ENCODE results near the gene CTNND2. TPM values are rescaled to one million over a fixed set of nuclear protein-coding genes. Genes with fewer than 3 reads are reported as not detected.

Gene CTNND2
- total and polyA plus RNA-seq, 4 donors = 36.5 to 183 (median 97.7) TPM

GRCh38 chr5:11449966-11450365 lies 454.3 kb downstream of the CTNND2 start:
- Histone ChIP-seq H3K4me1 (ENCODE audit: control insufficient read depth, insufficient read depth, low read length) (peaks cover 6% of the 10 kb centered on the region), H3K27me3 (ENCODE audit: control insufficient read depth, insufficient read depth, low read length) (no peaks in the 10 kb centered on the region), H3K9me3 (ENCODE audit: control insufficient read depth, insufficient read depth, low read length) (no peaks in the 10 kb centered on the region), H3K36me3 (ENCODE audit: control insufficient read depth, insufficient read depth, low read length) (no peaks in the 10 kb centered on the region), H3K27ac (ENCODE audit: low read depth, low read length) (no peak overlapping the region), H3K4me3 (ENCODE audit: low read depth, low read length) (no peak overlapping the region)
- DNase-seq (ENCODE audit: low read depth in 4 of 6, low spot score in 6 of 6) = peak in 1 of 6 donors; percentile 52
- 100% methylated on average over 1 of the region's 4 CpGs for WGBS (ENCODE audit: insufficient coverage)

- Histone ChIP-seq H3K36me3 (ENCODE audit: control insufficient read depth, insufficient read depth, low read length) (no peaks in the 10 kb centered on the region), H3K27me3 (ENCODE audit: control insufficient read depth, insufficient read depth, low read length) (no peaks in the 10 kb centered on the region), H3K4me3 (ENCODE audit: low read depth, low read length) (no peak overlapping the region), H3K4me1 (ENCODE audit: control insufficient read depth, insufficient read depth, low read length) (peaks cover 10% of the 10 kb centered on the region), H3K27ac (ENCODE audit: low read depth, low read length) (no peak overlapping the region), H3K9me3 (ENCODE audit: control insufficient read depth, insufficient read depth, low read length) (no peaks in the 10 kb centered on the region)
- WGBS (ENCODE audit: insufficient coverage) = no CpG with 5 or more reads among the region's 4 CpGs
- peak in 2 of 6 donors; percentile 22 to 30 for DNase-seq (ENCODE audit: low read depth in 4 of 6, low spot score in 6 of 6)
Measured at GRCh38 chr5:11449217-11449616, 455.0 kb downstream of the CTNND2 start.

GRCh38 chr5:11443831-11444230 lies 460.4 kb downstream of the CTNND2 start:
- Histone ChIP-seq H3K4me1 (ENCODE audit: control insufficient read depth, insufficient read depth, low read length) (peaks cover 10% of the 10 kb centered on the region), H3K9me3 (ENCODE audit: control insufficient read depth, insufficient read depth, low read length) (no peaks in the 10 kb centered on the region), H3K27ac (ENCODE audit: low read depth, low read length) (no peak overlapping the region), H3K27me3 (ENCODE audit: control insufficient read depth, insufficient read depth, low read length) (no peaks in the 10 kb centered on the region), H3K36me3 (ENCODE audit: control insufficient read depth, insufficient read depth, low read length) (no peaks in the 10 kb centered on the region), H3K4me3 (ENCODE audit: low read depth, low read length) (no peak overlapping the region)
- DNase-seq (ENCODE audit: low read depth in 4 of 6, low spot score in 6 of 6) = peak in 2 of 6 donors; percentile 55 to 60
- 0% methylated on average over 1 of the region's 3 CpGs for WGBS (ENCODE audit: insufficient coverage)

DNA sequence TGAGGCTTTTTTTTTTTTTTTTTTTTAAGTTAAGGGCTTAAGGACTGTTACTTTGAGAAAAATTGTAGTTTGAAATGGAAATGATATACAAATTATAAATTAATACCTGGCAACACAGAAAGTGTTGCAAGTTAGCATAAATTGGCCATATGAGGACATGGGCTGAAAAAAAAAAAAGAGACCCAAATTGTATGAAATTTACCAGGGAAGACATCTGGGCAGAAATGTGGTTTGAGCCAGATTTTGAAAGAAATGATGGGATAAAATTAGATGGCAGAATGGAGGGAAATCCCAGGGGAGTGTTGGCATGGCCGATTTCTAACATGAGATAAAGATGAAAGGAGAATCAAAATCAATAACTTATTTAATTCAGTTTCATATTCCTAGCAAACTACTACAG lies 472.1 kb downstream of the CTNND2 start:
- peak in 1 of 6 donors; percentile 65 for DNase-seq (ENCODE audit: low read depth in 4 of 6, low spot score in 6 of 6)
- WGBS (ENCODE audit: insufficient coverage) = no CpG with 5 or more reads among the region's 1 CpG
- Histone ChIP-seq H3K36me3 (ENCODE audit: control insufficient read depth, insufficient read depth, low read length) (no peaks in the 10 kb centered on the region), H3K9me3 (ENCODE audit: control insufficient read depth, insufficient read depth, low read length) (no peaks in the 10 kb centered on the region), H3K4me3 (ENCODE audit: low read depth, low read length) (no peak overlapping the region), H3K27ac (ENCODE audit: low read depth, low read length) (no peak overlapping the region), H3K4me1 (ENCODE audit: control insufficient read depth, insufficient read depth, low read length) (no peaks in the 10 kb centered on the region), H3K27me3 (ENCODE audit: control insufficient read depth, insufficient read depth, low read length) (no peaks in the 10 kb centered on the region)

DNA sequence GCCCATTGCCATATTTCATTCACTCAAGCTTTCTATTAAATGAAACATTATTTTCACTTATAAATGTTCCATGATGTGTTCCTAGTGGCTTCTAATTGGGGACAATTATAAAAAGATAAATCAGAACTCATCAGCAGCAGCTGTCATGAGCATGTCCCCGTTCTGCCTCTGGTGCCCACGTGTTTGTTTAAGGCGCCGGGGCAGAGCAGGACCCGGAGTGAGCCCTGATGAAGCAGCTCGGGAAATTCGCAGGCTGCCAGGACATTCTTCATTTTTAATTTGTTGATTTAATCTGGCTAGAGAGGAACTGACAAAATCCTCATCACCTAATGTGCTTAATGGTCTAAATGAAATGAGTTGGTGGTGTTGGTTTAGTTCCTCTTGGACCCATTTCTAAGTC lies 475.0 kb downstream of the CTNND2 start:
- WGBS (ENCODE audit: insufficient coverage) = 38% methylated on average over 2 of the region's 7 CpGs
- peak in 1 of 6 donors; percentile 34 for DNase-seq (ENCODE audit: low read depth in 4 of 6, low spot score in 6 of 6)

DNA sequence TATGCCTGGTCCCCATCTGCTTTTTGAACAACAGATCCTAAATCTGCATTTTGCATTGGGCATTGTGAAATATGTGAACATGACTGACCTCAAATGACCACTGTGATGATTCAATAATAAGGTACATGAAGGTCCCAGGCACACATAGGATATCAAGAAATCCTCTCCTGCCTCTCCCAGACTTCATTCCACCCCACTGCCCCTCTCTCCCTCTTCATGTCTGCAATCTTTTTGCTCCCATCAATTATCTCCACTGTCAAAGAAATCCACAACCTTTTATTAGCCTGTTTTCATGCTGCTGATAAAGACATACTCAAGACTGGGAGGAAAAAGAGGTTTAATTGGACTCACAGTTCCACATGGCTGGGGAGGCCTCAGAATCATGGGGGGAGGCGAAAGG lies 476.7 kb downstream of the CTNND2 start:
- no peaks in the 10 kb centered on the region for H3K36me3 ChIP-seq (ENCODE audit: control insufficient read depth, insufficient read depth, low read length)
- no peak for DNase-seq (ENCODE audit: low read depth in 4 of 6, low spot score in 6 of 6)
- H3K4me3 ChIP-seq (ENCODE audit: low read depth, low read length) = no peak overlapping the region
- H3K4me1 ChIP-seq (ENCODE audit: control insufficient read depth, insufficient read depth, low read length) = no peaks in the 10 kb centered on the region
- WGBS (ENCODE audit: insufficient coverage) = 100% methylated on average over 1 of the region's 1 CpG
- H3K27ac ChIP-seq (ENCODE audit: low read depth, low read length) = no peak overlapping the region
- no peaks in the 10 kb centered on the region for H3K9me3 ChIP-seq (ENCODE audit: control insufficient read depth, insufficient read depth, low read length)
- no peaks in the 10 kb centered on the region for H3K27me3 ChIP-seq (ENCODE audit: control insufficient read depth, insufficient read depth, low read length)

More for the DNA sequence above, 475.0 kb downstream of the CTNND2 start:
- Histone ChIP-seq H3K4me3 (ENCODE audit: low read depth, low read length) (no peak overlapping the region), H3K4me1 (ENCODE audit: control insufficient read depth, insufficient read depth, low read length) (no peaks in the 10 kb centered on the region), H3K36me3 (ENCODE audit: control insufficient read depth, insufficient read depth, low read length) (no peaks in the 10 kb centered on the region), H3K27ac (ENCODE audit: low read depth, low read length) (no peak overlapping the region), H3K9me3 (ENCODE audit: control insufficient read depth, insufficient read depth, low read length) (no peaks in the 10 kb centered on the region), H3K27me3 (ENCODE audit: control insufficient read depth, insufficient read depth, low read length) (no peaks in the 10 kb centered on the region)

- no peak overlapping the region for H3K27ac ChIP-seq (ENCODE audit: low read depth, low read length)
- WGBS (ENCODE audit: insufficient coverage) = 100% methylated on average over 1 of the region's 5 CpGs
Measured at GRCh38 chr5:11426442-11426841, 477.8 kb downstream of the CTNND2 start.

GRCh38 chr5:11422342-11422741 lies 481.9 kb downstream of the CTNND2 start:
- no peaks in the 10 kb centered on the region for H3K27me3 ChIP-seq (ENCODE audit: control insufficient read depth, insufficient read depth, low read length)
- H3K9me3 ChIP-seq (ENCODE audit: control insufficient read depth, insufficient read depth, low read length) = no peaks in the 10 kb centered on the region
- no peaks in the 10 kb centered on the region for H3K36me3 ChIP-seq (ENCODE audit: control insufficient read depth, insufficient read depth, low read length)
- H3K4me1 ChIP-seq (ENCODE audit: control insufficient read depth, insufficient read depth, low read length) = peaks cover 3% of the 10 kb centered on the region
- no peak overlapping the region for H3K4me3 ChIP-seq (ENCODE audit: low read depth, low read length)
- WGBS (ENCODE audit: insufficient coverage) = 80% methylated on average over 1 of the region's 6 CpGs
- H3K27ac ChIP-seq (ENCODE audit: low read depth, low read length) = no peak overlapping the region
- DNase-seq (ENCODE audit: low read depth in 4 of 6, low spot score in 6 of 6) = peak in 1 of 6 donors; percentile 21

More at GRCh38 chr5:11426442-11426841, 477.8 kb downstream of the CTNND2 start:
- Histone ChIP-seq H3K9me3 (ENCODE audit: control insufficient read depth, insufficient read depth, low read length) (no peaks in the 10 kb centered on the region), H3K36me3 (ENCODE audit: control insufficient read depth, insufficient read depth, low read length) (no peaks in the 10 kb centered on the region), H3K27me3 (ENCODE audit: control insufficient read depth, insufficient read depth, low read length) (no peaks in the 10 kb centered on the region), H3K4me3 (ENCODE audit: low read depth, low read length) (no peak overlapping the region), H3K4me1 (ENCODE audit: control insufficient read depth, insufficient read depth, low read length) (peaks cover 3% of the 10 kb centered on the region)
- DNase-seq (ENCODE audit: low read depth in 4 of 6, low spot score in 6 of 6) = no peak

DNA sequence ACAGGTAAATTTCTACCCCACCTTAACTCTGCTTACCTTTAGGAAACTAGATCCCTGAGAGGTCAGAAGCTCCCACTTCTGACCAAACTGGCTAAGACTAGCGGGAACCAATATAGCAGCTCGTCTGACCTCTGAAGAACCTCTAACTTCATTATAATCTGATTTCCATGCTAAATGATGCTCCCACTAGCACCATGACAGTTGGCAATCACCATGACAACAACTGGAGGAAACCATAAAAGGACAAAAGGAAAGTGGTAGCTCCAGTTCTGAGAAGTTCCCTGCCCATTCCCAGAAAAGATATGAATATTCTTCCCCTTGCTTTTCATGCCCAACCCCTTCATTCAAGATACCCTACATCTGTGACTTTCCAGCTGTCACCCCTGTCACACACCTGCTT lies 483.3 kb downstream of the CTNND2 start:
- Histone ChIP-seq H3K4me1 (ENCODE audit: control insufficient read depth, insufficient read depth, low read length) (peaks cover 3% of the 10 kb centered on the region), H3K36me3 (ENCODE audit: control insufficient read depth, insufficient read depth, low read length) (no peaks in the 10 kb centered on the region), H3K9me3 (ENCODE audit: control insufficient read depth, insufficient read depth, low read length) (no peaks in the 10 kb centered on the region), H3K4me3 (ENCODE audit: low read depth, low read length) (no peak overlapping the region), H3K27me3 (ENCODE audit: control insufficient read depth, insufficient read depth, low read length) (no peaks in the 10 kb centered on the region), H3K27ac (ENCODE audit: low read depth, low read length) (no peak overlapping the region)
- no peak for DNase-seq (ENCODE audit: low read depth in 4 of 6, low spot score in 6 of 6)
- no CpG with 5 or more reads among the region's 2 CpGs for WGBS (ENCODE audit: insufficient coverage)

- no peaks in the 10 kb centered on the region for H3K4me1 ChIP-seq (ENCODE audit: control insufficient read depth, insufficient read depth, low read length)
- H3K27ac ChIP-seq (ENCODE audit: low read depth, low read length) = no peak overlapping the region
- no peaks in the 10 kb centered on the region for H3K36me3 ChIP-seq (ENCODE audit: control insufficient read depth, insufficient read depth, low read length)
- H3K27me3 ChIP-seq (ENCODE audit: control insufficient read depth, insufficient read depth, low read length) = no peaks in the 10 kb centered on the region
- no peaks in the 10 kb centered on the region for H3K9me3 ChIP-seq (ENCODE audit: control insufficient read depth, insufficient read depth, low read length)
- peak; percentile 13 to 75 (median 24) for DNase-seq (ENCODE audit: low read depth in 4 of 6, low spot score in 6 of 6)
- WGBS (ENCODE audit: insufficient coverage) = 0% methylated on average over 1 of the region's 3 CpGs
- no peak overlapping the region for H3K4me3 ChIP-seq (ENCODE audit: low read depth, low read length)
Measured at GRCh38 chr5:11415751-11416150, 488.5 kb downstream of the CTNND2 start.
